ENCODE measurements around the gene CTNNA3. TPM values are rescaled to one million over a fixed set of nuclear protein-coding genes. Genes with fewer than 3 reads are reported as not detected.

The CTNNA3 gene
- total and polyA plus RNA-seq, 12 donors, result 2.0 to 213 (median 171) TPM

DNA sequence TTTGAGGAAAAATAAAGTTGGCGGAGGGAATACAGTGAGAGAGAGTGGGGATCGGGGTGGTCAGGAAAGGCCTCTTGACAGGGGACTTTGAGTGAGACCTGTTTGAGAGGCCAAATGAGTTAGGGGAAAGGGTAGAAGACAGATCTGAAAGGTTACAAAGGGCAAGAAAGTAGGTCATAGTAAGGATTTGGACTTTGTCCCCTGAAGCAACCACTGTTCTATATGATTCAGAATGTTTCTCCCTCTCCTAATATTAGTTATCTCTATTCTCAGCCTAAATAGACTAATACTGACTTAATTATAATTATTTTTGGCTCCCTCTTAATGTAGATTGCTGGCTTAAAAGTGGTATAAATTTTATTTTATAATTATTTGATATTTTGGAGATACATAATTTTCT is 88.0 kb downstream of the CTNNA3 start:
- H3K27ac ChIP-seq, result no peak overlapping the region
- ATAC-seq, result no peak

DNA sequence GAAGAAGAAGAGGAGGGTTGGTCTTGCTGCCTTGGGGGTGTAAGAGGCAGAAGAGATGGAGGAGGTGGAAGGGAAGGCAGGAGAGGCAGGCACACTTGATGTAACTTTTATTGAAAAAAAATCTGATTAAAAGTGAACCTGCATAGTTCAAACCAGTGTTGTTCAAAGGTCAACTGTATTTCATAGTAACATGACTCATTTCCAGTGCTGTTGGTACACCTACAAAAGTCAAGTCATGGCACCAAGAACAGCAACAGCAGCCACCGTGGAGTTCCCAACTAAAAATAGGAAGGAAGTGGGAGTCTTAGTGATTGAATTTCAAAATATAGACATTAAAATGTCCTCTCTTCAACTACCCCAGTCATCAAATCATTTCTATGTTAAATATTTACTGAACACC is 88.5 kb downstream of the CTNNA3 start:
- Histone ChIP-seq H3K4me3 (no peak overlapping the region), H3K9me3 (no peaks in the 10 kb centered on the region), H3K27ac (no peak overlapping the region), H3K36me3 (no peaks in the 10 kb centered on the region), H3K4me1 (peaks cover 0 to 12% (median 0%) of the 10 kb centered on the region in 9 donors), H3K27me3 (no peaks in the 10 kb centered on the region)
- 8 to 10% methylated on average over 1 of the region's 1 CpG for WGBS, 2 donors
- ATAC-seq (peak in 4 of 8 donors; percentile 49 to 77 (median 67)), DNase-seq (no peak)
- TF ChIP-seq, protein P1, sequence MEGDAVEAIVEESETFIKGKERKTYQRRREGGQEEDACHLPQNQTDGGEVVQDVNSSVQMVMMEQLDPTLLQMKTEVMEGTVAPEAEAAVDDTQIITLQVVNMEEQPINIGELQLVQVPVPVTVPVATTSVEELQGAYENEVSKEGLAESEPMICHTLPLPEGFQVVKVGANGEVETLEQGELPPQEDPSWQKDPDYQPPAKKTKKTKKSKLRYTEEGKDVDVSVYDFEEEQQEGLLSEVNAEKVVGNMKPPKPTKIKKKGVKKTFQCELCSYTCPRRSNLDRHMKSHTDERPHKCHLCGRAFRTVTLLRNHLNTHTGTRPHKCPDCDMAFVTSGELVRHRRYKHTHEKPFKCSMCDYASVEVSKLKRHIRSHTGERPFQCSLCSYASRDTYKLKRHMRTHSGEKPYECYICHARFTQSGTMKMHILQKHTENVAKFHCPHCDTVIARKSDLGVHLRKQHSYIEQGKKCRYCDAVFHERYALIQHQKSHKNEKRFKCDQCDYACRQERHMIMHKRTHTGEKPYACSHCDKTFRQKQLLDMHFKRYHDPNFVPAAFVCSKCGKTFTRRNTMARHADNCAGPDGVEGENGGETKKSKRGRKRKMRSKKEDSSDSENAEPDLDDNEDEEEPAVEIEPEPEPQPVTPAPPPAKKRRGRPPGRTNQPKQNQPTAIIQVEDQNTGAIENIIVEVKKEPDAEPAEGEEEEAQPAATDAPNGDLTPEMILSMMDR (IDR thresholded peaks at IDR 0.05), result no peak
- intact Hi-C loops (cut with DNase I), result no loop called here

More for the DNA sequence above, 88.0 kb downstream of the CTNNA3 start:
- Histone ChIP-seq H3K4me3 (no peak overlapping the region), H3K9me3 (no peaks in the 10 kb centered on the region), H3K4me1 (peaks cover 0 to 12% (median 0%) of the 10 kb centered on the region in 9 donors), H3K36me3 (no peaks in the 10 kb centered on the region), H3K27me3 (no peaks in the 10 kb centered on the region)
- no peak for DNase-seq
- WGBS, 2 donors, result 93 to 96% methylated on average over 2 of the region's 2 CpGs
- intact Hi-C loops (cut with DNase I), result no loop called here
- TF ChIP-seq, protein P1 (IDR thresholded peaks at IDR 0.05), result no peak

GRCh38 chr10:67606572-67606971 is 89.4 kb downstream of the CTNNA3 start:
- TF ChIP-seq, protein P1 (IDR thresholded peaks at IDR 0.05), result no peak
- Histone ChIP-seq H3K4me1 (peaks cover 0 to 20% (median 3%) of the 10 kb centered on the region in 9 donors), H3K36me3 (no peaks in the 10 kb centered on the region), H3K4me3 (no peak overlapping the region), H3K27ac (no peak overlapping the region), H3K27me3 (no peaks in the 10 kb centered on the region), H3K9me3 (no peaks in the 10 kb centered on the region)
- DNase-seq (no peak), ATAC-seq (no peak)
- intact Hi-C loops (cut with DNase I), result no loop called here
- 60 to 81% methylated on average over 3 of the region's 3 CpGs for WGBS, 2 donors

DNA sequence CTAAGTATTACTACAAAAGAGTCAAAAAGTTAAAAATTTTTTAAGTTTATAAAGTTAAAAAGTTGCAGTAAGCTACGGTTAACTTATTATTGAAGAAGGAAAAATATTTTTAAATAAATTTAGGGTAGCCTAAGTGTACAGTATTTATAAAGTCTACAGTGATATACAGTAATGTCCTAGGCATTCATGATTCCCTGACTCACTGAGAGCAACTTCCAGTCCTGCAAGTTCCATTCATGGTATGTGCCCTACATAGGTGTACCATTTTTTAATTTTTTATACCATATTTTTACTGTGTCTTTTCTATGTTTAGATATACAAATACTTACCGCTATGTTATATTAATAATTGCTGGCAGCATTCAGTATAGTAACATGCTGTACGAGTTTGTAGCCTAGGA is 92.3 kb downstream of the CTNNA3 start:
- ATAC-seq, result no peak
- TF ChIP-seq, protein P1 (IDR thresholded peaks at IDR 0.05), result no peak
- WGBS, 2 donors, result 88 to 96% methylated on average over 3 of the region's 3 CpGs
- Histone ChIP-seq H3K27ac (no peak overlapping the region), H3K4me3 (no peak overlapping the region), H3K36me3 (no peaks in the 10 kb centered on the region), H3K27me3 (no peaks in the 10 kb centered on the region), H3K9me3 (no peaks in the 10 kb centered on the region), H3K4me1 (peaks cover 0 to 27% (median 0%) of the 10 kb centered on the region in 9 donors)
- no peak for DNase-seq
- intact Hi-C loops (cut with DNase I), result no loop called here
